Kasumi-1 (cell line): ENCODE data around the gene LRR1.
"Not testable (repeated sequence)": the region's sequence is repeated elsewhere in the genome, so short reads cannot be mapped to it uniquely, and the experiment has no call there.

ENCODE experiments used
- DNase-seq, 2 experiments: peaks; one replicate each; lab custom pipeline; 2025; lab: John Stamatoyannopoulos, UW

LRR1 gene, protein sequence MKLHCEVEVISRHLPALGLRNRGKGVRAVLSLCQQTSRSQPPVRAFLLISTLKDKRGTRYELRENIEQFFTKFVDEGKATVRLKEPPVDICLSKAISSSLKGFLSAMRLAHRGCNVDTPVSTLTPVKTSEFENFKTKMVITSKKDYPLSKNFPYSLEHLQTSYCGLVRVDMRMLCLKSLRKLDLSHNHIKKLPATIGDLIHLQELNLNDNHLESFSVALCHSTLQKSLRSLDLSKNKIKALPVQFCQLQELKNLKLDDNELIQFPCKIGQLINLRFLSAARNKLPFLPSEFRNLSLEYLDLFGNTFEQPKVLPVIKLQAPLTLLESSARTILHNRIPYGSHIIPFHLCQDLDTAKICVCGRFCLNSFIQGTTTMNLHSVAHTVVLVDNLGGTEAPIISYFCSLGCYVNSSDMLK

GRCh38 chr14:49598485-49599300 lies at the start of gene LRR1:
LRR1 (plus strand) TSS chr14:49598940; CDS start chr14:49599021, 81 bp downstream.
- DNase-seq, result peak; percentile 75 to 79

- no peak for DNase-seq
Observed at GRCh38 chr14:49549446-49549845, 49.3 kb upstream of the LRR1 start.

GRCh38 chr14:49549881-49550280 lies 48.9 kb upstream of the LRR1 start:
- no peak for DNase-seq

- peak; percentile 31 to 47 for DNase-seq
Observed at GRCh38 chr14:49550286-49551184, 48.2 kb upstream of the LRR1 start.

DNA sequence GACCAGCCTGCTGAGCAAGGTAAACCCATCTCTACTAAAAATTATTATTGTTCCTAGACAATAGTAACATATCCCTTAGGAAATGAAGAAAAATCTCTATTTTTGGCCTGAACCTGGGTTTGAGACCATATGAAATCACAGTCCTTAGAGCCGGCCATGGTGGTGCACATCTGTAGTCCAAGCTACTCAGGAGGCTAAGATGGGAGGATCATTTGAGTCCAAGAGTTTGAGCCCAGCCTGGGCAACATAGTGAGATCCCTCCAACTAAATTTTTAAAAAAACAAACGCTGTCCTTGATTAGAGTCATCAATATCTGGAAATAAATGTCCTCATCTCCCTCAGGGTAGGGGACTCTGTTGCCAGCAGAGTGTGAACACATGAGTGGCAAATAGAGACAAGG lies 47.2 kb upstream of the LRR1 start:
- no peak for DNase-seq

DNA sequence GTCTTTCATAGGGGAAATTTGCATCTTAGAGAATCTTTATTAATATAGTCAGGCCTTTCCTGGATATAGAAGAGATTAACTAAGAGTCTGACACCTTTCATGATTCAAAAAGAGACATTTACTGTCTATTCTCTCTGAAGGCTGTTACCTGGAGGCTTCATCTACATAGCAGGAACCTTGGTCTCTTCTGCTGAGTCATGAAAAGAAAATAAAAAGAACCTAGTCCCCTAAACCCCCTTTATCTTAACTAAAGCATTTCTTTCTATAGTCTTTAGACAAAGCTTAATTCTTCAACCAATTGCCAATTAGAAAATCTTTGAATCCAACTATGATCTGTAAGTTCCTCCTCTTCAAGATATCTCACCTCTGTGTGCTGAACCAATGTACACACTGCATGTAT lies 45.6 kb upstream of the LRR1 start:
- no peak for DNase-seq

DNA sequence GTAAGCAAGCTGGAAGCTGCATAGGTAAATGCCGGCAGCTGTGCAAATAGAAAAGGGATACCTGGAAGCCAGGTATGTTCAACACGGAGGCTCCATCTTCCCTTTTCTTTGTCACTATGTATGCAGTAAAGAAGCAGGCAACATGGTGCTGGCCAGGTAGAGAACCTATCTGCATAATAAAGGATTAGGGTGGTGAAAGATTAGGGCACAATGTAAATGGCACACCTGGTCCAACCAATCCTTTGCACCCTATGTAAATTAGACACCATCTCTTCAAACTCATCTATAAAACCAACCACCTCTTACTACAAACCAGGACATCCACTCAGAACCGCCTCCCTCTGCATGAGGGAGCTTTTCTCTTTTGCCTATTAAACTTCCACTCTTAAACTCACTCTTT lies 44.8 kb upstream of the LRR1 start:
- DNase-seq, result no peak

DNA sequence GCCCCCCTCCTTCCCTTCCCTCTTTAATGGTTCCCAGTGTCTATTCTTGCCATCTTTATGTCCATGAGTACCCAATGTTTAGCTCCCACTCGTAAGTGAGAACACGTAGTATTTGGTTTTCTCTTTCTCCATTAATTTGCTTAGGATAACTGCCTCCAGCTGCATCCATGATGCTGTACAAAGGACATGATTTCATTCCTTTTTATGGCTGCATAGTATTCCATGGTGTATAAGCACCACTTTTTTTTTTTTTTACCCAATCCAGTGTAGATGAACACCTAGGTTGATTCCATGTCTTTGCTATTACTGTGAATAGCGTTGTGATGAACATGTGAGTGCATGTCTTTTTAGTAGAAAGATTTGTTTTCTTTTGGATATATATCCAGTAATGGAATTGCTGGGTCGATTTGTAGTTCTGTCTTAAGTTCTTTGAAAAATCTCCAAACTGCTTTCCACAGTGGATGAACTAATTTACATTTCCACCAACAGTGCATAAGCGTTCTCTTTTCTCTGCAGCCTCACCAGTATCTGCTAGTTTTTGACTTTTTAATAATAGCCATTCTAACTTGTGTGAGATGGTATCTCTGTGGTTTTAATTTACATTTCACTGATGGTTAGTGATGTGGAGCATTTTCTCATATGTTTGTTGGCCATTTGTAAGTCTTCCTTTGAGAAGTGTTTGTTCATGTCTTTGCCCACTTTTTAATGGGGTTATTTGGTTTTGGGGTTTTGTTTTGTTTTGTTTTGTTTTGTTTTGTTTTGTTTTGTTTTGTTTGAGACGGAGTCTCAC lies 38.6 kb upstream of the LRR1 start:
- DNase-seq, result no peak

DNA sequence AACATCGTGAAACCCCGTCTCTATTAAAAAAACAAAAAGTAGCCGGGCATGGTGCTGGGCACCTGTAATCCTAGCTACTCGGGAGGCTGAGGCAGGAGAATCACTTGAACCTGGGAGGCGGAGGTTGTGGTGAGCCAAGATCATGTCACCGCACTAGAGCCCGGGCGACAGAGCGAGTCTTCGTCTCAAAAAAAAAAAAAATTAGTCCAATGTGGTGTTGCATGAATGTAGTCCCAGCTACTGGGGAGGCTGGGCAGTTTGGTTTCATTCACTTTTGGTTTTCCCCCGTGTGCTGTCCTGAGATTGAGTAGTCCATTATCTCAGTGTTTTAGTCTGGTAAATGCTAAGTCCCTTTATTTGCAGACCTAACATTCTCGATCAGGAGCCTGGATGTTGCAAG lies 32.0 kb upstream of the LRR1 start:
- DNase-seq, result no peak

DNA sequence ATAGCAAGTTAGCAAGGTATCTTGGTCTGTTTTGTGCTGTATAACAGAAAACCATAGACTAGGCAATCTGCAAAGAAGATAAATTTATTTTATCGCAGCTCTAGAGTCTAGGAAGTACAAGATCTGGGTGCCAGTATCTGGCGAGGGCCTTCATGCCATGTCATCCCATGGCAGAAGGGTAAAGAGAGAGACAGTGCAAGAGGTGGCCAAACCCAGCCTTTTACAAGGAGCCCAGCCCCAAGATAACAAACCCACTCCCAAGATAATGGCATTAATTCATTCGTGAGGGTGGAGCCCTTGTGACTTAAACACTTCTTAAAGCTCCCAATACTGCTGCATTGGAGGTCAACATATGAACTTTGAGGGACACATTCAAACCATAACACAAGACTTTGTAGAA lies 29.5 kb upstream of the LRR1 start:
- DNase-seq, result no peak

GRCh38 chr14:49574038-49574437 lies 24.7 kb upstream of the LRR1 start:
- DNase-seq, result no peak

DNA sequence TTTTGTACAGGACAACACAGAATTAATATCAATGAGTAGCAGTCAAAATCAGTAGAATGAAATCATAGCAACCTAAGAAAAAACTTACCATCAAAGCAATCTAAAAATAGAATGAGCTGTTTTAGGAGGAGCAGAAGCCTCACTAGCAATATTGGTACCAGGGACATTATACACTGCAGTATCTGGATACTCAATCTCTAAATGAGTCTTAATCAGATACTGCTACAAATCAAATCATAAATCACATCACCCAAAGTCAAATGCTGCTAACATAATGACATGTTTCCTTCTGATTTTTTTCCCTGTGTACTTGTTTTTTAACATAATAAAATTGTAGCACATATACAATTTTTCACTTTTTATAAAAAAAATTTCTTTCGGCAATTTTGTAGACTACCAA lies 20.6 kb upstream of the LRR1 start:
- no peak for DNase-seq

DNA sequence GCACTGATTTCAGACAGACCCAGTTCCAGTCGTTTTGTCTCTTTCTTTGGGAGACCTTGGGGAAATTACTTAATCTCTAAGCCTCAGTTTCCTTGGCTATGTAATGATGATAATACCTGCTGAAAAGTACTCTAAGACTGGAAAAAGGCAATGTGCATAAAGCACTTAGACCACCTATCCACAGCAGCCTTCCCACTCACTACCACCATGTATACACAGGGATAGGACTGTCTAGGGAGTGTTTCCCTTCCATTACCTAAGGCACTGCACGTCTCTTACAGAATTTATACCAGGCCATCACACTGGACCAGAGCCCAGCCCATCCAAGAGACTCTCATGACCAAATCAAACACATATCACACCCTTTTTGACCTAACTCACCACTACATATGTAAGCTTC lies 18.9 kb upstream of the LRR1 start:
- no peak for DNase-seq

DNA sequence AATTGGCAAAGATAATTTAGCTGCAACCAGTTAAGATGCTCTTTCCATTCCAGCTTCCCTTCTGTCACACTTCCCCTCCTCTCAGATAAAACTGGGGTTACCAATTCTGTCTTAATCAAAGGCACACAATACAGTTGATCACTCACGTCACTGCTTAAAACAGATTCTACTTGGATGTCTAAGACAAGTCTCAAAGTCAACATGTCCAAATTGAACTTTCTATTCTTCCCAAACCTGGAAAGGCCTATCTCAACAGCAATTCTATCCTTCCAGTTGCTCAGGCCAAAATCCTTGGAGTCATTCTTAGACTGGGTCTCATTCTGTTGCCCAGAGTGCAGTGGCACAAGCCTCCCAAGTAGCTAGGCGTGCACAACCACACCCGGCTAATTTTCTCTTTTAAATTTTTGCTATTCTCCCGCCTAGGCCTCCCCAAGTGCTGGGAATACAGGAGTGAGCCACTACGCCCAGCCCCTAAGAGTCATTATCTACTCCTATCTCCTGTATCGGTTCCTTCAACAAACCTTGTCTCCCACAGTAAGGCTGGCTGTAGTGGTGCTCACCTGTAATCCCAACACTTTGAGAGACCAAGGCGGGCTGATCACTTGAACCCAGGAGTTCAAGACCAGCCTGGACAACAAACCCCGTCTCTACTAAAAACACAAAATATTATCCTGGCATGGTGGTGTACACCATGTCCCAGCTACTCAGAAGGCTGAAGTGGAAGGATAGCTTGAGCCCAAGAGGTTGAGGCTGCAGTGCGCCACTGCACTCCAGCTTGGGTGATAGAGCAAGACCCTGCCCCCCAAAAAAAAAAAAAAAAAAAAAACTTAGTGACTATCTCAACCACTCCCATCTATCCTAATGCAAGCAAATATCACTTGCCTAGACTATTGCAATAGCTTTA lies 17.3 kb upstream of the LRR1 start:
- DNase-seq, result no peak

DNA sequence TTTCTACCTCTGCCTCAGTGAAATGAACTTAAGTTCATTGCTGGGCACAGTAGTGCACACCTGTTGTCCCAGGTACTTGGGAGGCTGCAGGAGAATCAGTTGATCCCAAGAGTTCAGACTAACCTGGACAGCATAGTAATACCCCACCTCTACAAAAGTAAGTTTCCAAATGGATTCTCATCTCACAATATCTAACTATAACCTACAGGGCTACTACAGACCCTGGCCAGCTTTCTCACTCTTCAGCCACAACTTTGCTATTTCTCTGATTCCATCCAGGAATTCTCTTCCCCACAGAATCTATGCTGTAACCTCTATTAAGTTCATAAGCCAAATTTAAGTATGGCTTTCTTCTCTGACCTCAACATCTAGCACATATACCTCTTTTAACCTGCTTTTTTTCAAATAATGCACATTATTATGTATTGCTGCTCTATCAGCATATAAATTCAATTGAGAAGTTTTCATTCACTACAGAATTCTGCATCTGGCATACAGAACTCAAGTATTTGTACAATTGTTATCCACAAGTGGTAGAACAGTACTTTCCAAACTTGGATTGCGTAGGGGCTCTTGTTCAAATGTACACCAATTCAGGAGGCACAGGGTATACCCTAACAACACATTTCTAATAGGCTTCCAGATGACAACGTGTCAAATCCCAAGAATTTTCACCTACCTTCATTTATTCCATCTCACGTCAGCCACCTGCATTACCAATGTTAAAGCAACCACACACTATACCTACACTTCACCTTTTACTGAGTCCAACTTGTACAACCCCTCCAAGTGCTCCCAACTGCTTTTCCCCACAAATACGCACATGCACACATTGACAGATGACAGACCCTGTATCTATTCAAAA lies 16.4 kb upstream of the LRR1 start:
- no peak for DNase-seq

DNA sequence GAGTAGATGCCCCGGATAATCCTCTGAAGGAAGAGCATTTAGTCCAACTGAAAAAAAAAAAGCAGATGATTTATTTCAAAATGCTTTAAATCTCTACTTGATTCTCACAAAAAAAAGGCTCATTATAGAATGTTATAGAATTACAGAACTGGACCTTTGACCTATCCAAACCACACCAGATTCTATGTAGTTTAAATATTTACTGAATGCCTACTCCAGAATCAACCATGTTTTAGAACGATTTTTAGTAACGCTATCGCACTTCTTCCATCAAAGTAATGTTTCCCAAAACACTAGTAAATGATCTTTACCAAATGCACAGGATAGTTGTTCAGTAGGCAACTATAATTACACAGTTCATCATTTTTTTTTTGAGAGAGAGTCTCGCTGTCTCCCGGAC lies 15.1 kb upstream of the LRR1 start:
- DNase-seq, result no peak

GRCh38 chr14:49584058-49584457 lies 14.7 kb upstream of the LRR1 start:
- no peak for DNase-seq

DNA sequence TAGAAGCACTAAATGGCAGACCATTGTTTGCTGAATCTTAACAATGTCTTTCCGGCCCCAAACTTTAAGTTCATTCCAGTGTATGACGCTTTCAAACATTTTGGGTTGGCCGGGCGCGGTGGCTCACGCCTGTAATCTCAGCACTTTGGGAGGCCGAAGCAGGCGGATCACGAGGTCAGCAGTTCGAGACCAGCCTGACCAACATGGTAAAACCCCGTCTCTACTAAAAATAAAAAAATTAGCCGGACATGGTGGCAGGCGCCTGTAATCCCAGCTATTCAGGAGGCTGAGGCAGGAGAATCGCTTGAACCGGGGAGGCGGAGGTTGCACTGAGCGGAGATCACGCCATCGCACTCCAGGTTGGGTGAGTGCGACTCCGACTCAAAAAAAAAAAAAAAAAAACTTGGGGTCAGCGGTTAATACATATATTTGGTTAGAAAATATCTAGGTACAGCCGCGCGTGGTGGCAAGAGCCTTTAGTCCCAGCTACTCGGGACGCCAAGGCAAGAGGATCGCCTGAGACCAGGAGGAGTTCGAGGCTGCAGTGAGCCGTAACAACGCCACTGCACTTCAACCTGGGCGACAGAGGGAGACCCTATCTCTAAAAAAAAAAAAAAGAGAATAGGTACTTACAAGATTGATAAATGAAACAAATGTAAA lies 13.6 kb upstream of the LRR1 start:
- DNase-seq, result not testable (repeated sequence)
